DND-41 (cell line): Measurements from ENCODE around the gene DNAAF5.

Experiments
- CTCF ChIP-seq: IDR thresholded peaks from 2 replicates; pipeline ENCODE4 v1.5.1; 2012; ENCODE audit warnings: borderline replicate concordance, low read length, moderate library complexity, mild to moderate bottlenecking; ENCODE audit not compliant: poor library complexity, severe bottlenecking; ENCODE audit errors: extremely low read depth
- EZH2 ChIP-seq: IDR thresholded peaks from 3 replicates; pipeline ENCODE4 v1.6.1; 2012; ENCODE audit warnings: borderline replicate concordance, low read depth, mild to moderate bottlenecking, moderate library complexity, low read length, inconsistent platforms; ENCODE audit not compliant: severe bottlenecking

- no peak for TF ChIP-seq CTCF
- no peak for TF ChIP-seq EZH2
Observed at GRCh38 chr7:801940-802381, 75.5 kb downstream of the DNAAF5 start.
